ENCODE results near the gene ATP7B. TPM values are rescaled to one million over a fixed set of nuclear protein-coding genes. Genes with fewer than 3 reads are reported as not detected.
"Not testable (repeated sequence)": the region's sequence is repeated elsewhere in the genome, so short reads cannot be mapped to it uniquely, and the experiment has no call there.

Gene ATP7B
- total and polyA plus RNA-seq, 2 experiments from 2014 or later = 2.2 to 12.8 TPM

DNA sequence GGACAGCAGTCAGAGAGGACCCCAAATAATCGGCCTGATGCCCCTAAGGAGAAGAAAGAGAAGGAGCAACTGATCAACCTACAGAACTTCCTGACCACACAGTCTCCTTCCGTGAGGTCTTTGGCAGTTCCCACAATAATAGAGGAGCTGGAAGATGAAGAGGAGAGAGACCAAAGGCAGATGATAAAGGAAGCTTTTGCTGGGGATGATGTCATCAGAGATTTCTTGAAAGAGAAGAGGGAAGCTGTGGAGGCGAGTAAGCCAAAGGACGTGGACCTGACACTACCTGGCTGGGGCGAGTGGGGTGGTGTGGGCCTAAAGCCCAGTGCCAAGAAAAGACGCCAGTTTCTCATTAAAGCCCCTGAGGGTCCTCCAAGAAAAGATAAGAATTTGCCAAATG lies 19.2 kb upstream of the ATP7B start:
- not testable (repeated sequence) for H3K27me3 ChIP-seq (ENCODE audit: insufficient read depth); H3K27ac Mint-ChIP-seq; H3K4me1 Mint-ChIP-seq; H3K27me3 Mint-ChIP-seq (ENCODE audit: insufficient read depth, low read depth, poor library complexity); ATAC-seq; H3K4me3 Mint-ChIP-seq; H3K9me2 ChIP-seq (ENCODE audit: insufficient read depth); H3K27ac ChIP-seq (ENCODE audit: low read depth); H3K4me1 ChIP-seq (ENCODE audit: insufficient read depth); DNase-seq (ENCODE audit: low spot score); H2AFZ ChIP-seq; H4K20me1 ChIP-seq (replicated peaks; ENCODE audit: insufficient read depth); H3F3A ChIP-seq (replicated peaks; ENCODE audit: low read depth); H3K4me2 ChIP-seq; H3K4me3 ChIP-seq
- Mint-ChIP-seq H3K36me3 (ENCODE audit: low read depth) (peaks cover 57% of the 10 kb centered on the region), H3K9me3 (peaks cover 36% of the 10 kb centered on the region; the same call in 2 of the 3 replicates)
- peaks cover 18% of the 10 kb centered on the region for H3K79me2 ChIP-seq (replicated peaks; ENCODE audit: insufficient read depth)
- peaks cover 24% of the 10 kb centered on the region; the same call in 1 of the 2 replicates for H3K36me3 ChIP-seq (ENCODE audit: insufficient read depth)

DNA sequence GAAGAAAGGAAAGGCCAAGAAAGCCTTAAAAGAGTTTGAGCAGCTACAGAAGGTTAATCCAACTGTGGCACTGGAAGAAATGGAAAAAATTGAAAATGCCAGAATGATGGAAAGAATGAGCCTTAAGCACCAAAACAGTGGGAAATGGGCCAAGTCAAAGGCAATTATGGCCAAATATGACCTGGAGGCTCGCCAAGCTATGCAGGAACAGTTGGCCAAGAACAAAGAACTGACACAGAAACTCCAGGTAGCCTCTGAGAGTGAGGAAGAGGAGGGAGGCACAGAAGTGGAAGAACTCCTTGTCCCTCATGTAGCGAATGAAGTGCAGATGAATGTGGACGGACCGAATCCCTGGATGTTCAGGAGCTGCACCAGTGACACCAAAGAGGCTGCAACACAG lies 18.3 kb upstream of the ATP7B start:
- H3K4me3 ChIP-seq = no peak overlapping the region
- H3K9me2 ChIP-seq (ENCODE audit: insufficient read depth) = no peaks in the 10 kb centered on the region
- no peak overlapping the region for H2AFZ ChIP-seq
- H3K79me2 ChIP-seq (replicated peaks; ENCODE audit: insufficient read depth) = peaks cover 22% of the 10 kb centered on the region
- no peaks in the 10 kb centered on the region; the same call in 1 of the 2 replicates for H4K20me1 ChIP-seq (replicated peaks; ENCODE audit: insufficient read depth)
- H3K9me3 Mint-ChIP-seq = peaks cover 36% of the 10 kb centered on the region; the same call in 2 of the 3 replicates
- peaks cover 31% of the 10 kb centered on the region; the same call in 1 of the 2 replicates for H3K36me3 ChIP-seq (ENCODE audit: insufficient read depth)
- no peak overlapping the region for H3K4me3 Mint-ChIP-seq
- DNase-seq (ENCODE audit: low spot score) (no peak), ATAC-seq (no peak)
- no peak overlapping the region for H3K27ac ChIP-seq (ENCODE audit: low read depth)
- H3K4me2 ChIP-seq = no peak overlapping the region
- H3K36me3 Mint-ChIP-seq (ENCODE audit: low read depth) = peaks cover 65% of the 10 kb centered on the region
- no peaks in the 10 kb centered on the region for H3K4me1 Mint-ChIP-seq
- H3F3A ChIP-seq (replicated peaks; ENCODE audit: low read depth) = no peaks in the 10 kb centered on the region
- H3K27me3 Mint-ChIP-seq (ENCODE audit: insufficient read depth, low read depth, poor library complexity) = peaks cover 7% of the 10 kb centered on the region
- H3K27me3 ChIP-seq (ENCODE audit: insufficient read depth) = no peaks in the 10 kb centered on the region
- no peaks in the 10 kb centered on the region for H3K4me1 ChIP-seq (ENCODE audit: insufficient read depth)
- H3K27ac Mint-ChIP-seq = no peak overlapping the region
- TF ChIP-seq CREB1 (CRISPR knock-in tag; IDR thresholded peaks at IDR 0.05; ENCODE audit: low read depth) (no peak), ZNF331 (CRISPR knock-in tag; IDR thresholded peaks at IDR 0.05; ENCODE audit: low read depth) (no peak), ZNF114 (CRISPR knock-in tag; IDR thresholded peaks at IDR 0.05) (no peak), STAT1 (IDR thresholded peaks at IDR 0.05; ENCODE audit: unreplicated experiment) (no peak), JUNB (IDR thresholded peaks at IDR 0.05; ENCODE audit: unreplicated experiment) (no peak), NANOG (IDR thresholded peaks at IDR 0.05; ENCODE audit: borderline replicate concordance) (no peak), POLR2AphosphoS5 (IDR thresholded peaks at IDR 0.05; ENCODE audit: low read depth) (no peak), EZH2phosphoT487 (IDR thresholded peaks at IDR 0.05; ENCODE audit: unreplicated experiment) (no peak)
- TF ChIP-seq, protein P1, sequence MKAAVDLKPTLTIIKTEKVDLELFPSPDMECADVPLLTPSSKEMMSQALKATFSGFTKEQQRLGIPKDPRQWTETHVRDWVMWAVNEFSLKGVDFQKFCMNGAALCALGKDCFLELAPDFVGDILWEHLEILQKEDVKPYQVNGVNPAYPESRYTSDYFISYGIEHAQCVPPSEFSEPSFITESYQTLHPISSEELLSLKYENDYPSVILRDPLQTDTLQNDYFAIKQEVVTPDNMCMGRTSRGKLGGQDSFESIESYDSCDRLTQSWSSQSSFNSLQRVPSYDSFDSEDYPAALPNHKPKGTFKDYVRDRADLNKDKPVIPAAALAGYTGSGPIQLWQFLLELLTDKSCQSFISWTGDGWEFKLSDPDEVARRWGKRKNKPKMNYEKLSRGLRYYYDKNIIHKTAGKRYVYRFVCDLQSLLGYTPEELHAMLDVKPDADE (IDR thresholded peaks at IDR 0.05) = no peak
- TF ChIP-seq, protein P2, sequence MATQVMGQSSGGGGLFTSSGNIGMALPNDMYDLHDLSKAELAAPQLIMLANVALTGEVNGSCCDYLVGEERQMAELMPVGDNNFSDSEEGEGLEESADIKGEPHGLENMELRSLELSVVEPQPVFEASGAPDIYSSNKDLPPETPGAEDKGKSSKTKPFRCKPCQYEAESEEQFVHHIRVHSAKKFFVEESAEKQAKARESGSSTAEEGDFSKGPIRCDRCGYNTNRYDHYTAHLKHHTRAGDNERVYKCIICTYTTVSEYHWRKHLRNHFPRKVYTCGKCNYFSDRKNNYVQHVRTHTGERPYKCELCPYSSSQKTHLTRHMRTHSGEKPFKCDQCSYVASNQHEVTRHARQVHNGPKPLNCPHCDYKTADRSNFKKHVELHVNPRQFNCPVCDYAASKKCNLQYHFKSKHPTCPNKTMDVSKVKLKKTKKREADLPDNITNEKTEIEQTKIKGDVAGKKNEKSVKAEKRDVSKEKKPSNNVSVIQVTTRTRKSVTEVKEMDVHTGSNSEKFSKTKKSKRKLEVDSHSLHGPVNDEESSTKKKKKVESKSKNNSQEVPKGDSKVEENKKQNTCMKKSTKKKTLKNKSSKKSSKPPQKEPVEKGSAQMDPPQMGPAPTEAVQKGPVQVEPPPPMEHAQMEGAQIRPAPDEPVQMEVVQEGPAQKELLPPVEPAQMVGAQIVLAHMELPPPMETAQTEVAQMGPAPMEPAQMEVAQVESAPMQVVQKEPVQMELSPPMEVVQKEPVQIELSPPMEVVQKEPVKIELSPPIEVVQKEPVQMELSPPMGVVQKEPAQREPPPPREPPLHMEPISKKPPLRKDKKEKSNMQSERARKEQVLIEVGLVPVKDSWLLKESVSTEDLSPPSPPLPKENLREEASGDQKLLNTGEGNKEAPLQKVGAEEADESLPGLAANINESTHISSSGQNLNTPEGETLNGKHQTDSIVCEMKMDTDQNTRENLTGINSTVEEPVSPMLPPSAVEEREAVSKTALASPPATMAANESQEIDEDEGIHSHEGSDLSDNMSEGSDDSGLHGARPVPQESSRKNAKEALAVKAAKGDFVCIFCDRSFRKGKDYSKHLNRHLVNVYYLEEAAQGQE (IDR thresholded peaks at IDR 0.05; ENCODE audit: unreplicated experiment) = no peak
- TF ChIP-seq, protein P3, sequence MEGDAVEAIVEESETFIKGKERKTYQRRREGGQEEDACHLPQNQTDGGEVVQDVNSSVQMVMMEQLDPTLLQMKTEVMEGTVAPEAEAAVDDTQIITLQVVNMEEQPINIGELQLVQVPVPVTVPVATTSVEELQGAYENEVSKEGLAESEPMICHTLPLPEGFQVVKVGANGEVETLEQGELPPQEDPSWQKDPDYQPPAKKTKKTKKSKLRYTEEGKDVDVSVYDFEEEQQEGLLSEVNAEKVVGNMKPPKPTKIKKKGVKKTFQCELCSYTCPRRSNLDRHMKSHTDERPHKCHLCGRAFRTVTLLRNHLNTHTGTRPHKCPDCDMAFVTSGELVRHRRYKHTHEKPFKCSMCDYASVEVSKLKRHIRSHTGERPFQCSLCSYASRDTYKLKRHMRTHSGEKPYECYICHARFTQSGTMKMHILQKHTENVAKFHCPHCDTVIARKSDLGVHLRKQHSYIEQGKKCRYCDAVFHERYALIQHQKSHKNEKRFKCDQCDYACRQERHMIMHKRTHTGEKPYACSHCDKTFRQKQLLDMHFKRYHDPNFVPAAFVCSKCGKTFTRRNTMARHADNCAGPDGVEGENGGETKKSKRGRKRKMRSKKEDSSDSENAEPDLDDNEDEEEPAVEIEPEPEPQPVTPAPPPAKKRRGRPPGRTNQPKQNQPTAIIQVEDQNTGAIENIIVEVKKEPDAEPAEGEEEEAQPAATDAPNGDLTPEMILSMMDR (conservative IDR thresholded peaks at IDR 0.05; ENCODE audit: low read depth in 2 of 2) = no peak
